SHP77 (cell line): ENCODE data around the gene MRPL22.
"Not testable (repeated sequence)": the region's sequence is repeated elsewhere in the genome, so short reads cannot be mapped to it uniquely, and the experiment has no call there.

Source experiments
- DNase-seq, 2 experiments: peaks; one replicate each; lab custom pipeline; 2025; lab: John Stamatoyannopoulos, UW

MRPL22 gene

DNA sequence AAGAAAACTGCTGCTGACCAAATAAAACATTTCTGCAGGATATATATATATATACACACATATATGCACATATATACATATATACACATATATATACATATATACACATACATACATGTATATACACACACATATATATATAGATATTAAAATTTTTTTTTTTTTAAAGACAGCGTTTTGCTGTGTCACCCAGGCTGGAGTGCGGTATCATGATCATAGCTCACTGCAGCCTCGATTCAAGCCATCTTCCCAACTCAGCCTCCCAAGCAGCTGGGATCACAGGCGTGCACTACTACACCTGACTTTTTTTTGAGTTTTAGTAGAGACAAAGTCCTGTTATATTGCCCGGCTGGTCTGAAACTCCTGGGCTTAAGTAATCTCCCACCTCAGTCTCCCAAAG, 2.7 kb downstream of the MRPL22 start:
- no peak for DNase-seq

DNA sequence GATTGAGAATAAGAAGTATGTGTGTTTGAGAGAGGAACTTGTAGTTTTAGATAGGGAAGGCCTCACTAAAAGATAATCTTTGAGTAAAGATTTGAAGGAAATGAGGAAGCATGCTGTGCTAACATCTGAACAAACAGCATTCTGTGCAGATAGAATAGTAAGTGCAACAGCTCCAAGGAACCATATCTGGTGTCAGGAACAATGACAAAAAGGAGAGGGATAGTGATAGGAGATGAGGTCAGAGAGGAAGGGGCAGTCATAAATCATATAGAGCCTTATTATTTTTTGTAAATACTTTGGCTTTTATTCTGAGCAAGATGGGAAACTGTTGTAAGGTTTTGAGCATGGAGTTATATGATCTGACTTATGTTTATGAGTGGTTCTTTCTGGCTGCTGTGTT, 3.8 kb downstream of the MRPL22 start:
- DNase-seq, result no peak

DNA sequence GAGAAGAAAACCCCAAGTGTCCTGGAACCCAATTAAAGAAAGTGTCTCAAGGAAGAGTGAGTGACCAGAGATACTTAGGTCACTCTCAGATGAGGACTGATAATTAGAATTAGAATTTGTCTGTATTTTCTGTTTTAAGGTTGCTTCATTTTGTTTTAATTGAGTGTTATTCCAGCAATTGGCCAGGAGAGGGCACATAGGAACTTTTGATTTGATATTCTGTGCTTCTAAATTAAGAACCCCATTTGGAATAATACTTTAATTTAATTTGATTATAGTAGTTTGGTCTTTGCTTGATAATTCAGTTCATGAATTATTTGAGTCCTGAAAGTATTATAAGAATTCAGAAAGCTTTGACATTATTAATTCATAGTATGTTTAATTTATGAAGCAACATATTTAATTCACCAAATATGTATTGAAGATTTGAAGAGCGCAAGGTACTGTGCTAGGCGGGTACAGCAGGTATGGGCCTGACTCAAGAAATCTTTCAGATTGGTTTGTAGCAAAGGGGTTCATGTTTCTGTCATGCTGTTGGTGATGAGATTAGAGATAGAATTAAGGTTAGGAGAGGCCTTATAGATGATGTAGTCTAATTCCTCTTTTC, 4.9 kb downstream of the MRPL22 start:
- no peak for DNase-seq

DNA sequence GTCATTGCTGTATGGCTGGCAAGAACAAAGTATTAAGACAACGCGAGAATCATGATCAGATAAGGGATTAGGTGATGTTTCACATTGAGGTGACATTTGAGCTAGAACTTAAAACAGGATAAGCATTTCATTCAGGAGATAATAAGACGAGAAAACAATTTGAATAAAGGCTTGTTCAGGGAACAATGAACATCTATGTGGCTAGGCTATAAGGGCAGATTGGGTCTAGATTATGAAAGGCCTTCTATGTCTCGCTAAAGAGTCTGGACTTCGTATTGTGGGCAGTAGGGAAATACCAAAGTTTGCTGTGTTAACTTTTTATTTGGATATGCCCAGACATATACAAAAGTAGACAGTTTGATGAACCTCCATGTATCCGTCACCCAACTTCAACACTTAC, 6.9 kb downstream of the MRPL22 start:
- DNase-seq, result no peak

DNA sequence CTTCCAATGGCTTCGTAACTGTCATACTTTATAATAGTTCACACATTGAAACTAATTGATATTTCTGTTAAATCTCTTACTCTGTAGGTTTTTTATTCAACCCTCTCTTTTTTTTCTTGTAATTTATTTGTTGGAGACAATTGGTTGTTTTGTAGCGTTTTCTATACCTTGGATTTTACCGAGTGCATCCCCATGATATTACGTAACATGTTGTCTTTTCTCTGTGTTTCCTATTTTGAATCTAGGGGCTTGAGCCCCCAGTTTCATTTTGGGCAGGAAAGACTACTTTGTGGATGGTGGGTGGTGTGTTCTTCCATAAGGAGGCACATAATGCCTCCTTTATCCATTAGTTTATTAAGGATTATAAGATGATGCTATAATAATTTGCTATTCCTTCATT, 7.4 kb downstream of the MRPL22 start:
- no peak for DNase-seq

DNA sequence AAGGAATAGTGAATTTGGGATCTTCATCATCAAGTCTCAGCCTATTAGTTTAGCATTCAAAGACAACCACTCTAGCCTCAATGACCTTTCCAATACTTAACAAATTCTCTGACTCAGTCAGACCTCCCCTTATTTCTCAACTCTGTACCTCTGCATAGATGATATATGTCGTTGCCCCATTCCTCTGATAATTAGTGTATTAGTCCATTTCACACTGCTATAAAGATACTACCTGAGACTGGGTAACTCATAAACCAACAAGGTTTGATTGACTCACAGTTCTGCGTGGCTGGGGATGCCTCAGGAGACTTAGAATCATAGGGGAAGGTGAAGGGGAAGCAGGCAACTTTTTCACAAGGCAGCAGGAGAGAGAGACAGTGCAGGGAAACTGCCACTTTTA, 8.9 kb downstream of the MRPL22 start:
- DNase-seq, result no peak

DNA sequence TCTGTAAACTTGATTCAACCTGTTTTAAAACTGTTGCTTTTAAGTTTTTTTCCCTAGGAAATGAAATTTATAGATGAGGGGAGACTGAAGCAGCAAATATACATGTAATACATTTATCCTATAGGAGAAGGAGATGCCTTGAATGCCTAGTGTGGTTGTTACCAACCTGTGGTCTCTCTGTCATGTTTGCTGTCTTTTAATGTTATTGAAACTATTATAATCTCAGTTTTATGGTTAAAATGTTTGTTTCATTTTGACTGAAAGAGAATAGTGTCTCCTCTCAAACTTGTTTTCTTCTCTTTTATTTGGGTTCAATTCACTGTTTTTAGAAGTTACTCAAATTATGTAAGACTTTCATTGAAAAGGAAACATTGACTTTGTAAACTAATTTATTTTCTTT, 15.8 kb downstream of the MRPL22 start:
- DNase-seq, result no peak

DNA sequence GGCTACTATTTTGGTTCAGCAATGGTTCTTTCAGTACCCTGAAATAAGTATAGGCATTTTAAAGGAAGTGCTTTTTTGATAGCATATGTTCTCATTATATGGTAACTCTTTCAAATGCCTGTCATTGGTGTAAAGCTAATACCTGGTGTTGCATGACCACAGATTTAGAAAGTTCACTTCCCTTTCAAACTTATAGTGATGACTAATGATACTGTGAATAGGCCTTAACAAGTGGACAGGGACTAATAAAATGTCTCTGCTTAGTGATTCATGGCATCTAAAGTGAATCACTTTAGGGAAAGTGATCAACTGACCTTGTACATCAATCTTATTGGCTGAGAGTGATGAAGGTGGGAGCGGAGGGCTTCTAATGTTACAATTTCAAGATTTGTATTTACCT, 21.6 kb downstream of the MRPL22 start:
- DNase-seq, result no peak

DNA sequence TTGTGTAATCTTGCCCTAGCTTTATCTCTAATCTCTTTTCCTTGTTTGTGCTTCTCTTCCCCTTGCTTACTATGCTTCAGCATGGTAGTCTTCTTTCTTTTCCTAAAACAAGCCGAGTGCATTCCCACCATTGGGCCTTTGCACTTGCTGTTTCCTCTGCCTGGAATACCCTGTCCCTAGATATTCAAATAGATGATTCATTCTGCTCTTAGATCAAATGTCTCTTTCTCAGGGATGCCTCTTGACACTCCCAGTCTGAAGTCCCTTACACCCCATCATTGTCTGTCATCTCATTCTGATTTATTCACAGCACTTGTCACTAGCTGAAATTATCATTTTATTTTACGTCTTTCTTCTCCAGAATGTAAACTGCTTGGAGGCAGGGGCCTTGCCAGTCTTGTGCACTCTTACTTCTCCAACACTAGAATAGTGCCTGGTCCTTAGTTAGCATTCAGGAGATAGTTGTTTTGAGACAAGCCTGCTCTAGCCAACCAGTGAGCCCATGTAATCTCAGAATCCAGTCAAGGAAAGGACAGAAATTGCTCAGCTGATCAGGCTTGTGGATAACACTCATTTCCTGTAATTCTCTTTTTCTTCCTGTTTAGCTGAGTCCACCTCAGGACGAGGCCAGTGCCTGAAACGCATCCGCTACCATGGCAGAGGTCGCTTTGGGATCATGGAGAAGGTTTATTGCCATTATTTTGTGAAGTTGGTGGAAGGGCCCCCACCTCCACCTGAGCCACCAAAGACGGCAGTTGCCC, 25.4 kb downstream of the MRPL22 start:
- DNase-seq, result no peak

DNA sequence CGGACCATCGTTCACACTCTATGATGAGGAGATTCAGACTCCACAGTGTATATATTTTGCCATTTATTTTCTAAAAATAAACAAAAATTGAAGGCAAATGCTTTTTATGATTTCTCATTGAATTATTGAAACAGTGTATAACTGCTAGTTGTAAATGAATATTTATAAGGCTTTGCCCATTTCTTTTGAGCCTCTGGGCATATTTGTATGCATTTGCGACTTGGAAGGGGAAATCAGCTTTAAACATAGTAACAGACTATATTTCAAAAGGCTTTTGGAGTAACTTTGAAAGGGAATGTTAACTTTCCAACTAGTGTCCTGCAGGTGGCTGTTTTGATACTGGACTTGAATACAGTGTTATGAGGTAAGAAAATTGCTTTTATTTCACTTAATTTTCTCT, 26.0 kb downstream of the MRPL22 start:
- no peak for DNase-seq

DNA sequence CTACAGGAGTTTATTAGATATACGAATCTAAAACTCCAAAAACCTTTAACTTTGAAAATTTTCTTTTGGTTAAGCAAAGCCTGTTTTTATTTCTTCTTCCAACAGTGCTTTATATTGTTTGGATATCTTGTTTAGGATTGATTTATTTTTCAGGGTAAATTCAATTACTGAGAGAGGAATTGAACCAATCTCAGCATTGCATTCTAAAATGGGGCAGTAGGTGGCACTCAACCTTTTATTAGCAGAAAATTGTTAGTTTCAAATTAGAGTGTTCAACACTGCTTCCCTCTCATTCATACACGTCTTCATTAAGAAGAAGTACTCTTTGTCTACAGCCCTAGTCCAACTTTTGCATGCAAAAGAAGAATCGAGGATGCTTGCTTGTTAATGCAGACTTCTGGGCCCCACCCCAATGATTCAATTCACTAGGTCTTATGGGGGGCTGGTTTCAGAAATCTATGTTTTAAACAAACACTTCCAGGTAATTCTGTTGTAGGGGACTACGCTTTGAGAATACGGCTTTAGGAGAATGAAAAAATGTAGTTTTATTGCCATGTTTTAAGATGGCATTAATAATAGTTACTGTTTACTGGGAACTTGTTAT, 26.6 kb downstream of the MRPL22 start:
- no peak for DNase-seq

DNA sequence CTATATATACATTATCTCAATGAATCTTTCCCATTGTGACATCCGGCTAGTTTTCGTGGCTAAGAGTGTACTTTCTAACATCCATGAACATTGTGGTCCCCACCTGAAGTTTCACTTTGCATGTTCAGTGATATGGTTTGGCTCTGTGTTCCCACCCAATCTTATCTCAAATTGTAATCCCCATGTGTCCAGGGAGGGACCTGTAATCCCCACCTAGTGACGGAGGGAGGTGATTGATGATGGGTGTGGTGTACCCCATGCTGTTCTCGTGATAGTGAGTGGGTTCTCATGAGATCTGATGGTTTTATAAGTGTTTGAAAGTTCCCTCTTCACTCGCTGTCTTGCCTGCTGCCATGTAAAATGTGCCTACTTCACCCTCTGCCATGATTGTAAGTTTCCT, 28.1 kb downstream of the MRPL22 start:
- no peak for DNase-seq

DNA sequence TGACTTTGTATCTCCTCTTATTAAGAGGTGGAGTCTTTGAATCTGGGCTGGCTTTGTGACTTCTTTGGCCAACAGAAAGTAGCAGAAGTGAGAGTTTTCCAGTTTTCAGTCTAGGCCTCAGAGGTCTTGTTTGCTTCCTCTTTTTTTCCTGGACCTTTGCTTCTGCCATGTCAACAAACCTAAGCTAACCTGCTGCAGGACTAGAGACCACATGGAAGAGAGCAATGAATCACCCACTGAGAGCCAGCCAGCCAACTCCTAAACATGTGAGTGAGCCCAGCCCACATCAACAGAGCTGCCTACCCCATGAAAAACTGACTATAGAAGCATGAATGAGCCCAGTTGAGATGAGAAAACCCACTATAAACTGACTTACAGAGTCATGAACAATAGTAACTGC, 29.9 kb downstream of the MRPL22 start:
- DNase-seq, result no peak

DNA sequence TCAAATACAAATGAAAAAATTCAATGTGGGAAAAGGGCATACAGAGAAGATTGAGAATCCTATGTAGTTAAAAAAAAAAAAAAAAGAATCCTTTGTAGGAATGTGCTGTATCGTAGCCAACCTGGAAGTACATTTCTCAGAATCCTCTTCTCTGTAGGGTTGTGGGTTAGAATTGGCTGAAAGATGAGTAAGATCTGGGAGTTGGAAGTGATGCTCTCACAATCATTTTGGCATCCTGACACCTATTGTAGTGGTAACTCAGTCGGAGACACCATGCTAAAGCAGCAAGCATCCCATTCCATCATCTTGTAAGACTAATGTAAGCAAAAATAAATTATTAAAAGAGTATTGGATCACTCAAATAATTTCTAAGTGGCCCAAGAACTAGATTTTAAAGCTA, 30.6 kb downstream of the MRPL22 start:
- no peak for DNase-seq

DNA sequence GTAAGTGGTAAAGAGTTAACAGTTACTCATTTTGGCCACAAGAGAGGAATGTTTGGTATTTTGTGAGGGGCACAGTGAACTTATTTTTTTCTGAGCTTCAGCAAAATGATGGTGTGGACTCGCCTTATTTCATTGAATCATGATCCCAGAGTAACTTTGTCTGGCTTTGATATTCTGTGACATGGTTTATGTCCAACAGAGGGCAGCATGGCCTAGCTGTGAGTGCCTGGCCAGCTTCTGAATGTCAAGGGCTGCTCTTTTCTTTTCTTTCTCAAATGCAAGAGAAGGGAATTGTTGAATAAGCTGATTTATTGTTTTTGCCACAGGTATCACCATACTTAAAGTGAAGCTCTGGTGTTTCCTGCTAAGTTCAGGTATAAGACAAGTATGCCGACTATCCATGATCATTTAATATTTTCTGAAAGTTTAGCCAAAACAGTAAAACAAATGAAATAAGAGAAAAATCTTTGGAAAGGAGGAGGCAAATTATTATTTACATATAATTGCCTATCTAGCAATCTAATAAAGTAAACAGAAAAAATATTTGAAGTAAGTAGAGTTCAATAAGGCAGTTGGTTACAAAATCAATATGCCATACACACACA, 31.7 kb downstream of the MRPL22 start:
- peak; percentile 14 to 18 for DNase-seq

DNA sequence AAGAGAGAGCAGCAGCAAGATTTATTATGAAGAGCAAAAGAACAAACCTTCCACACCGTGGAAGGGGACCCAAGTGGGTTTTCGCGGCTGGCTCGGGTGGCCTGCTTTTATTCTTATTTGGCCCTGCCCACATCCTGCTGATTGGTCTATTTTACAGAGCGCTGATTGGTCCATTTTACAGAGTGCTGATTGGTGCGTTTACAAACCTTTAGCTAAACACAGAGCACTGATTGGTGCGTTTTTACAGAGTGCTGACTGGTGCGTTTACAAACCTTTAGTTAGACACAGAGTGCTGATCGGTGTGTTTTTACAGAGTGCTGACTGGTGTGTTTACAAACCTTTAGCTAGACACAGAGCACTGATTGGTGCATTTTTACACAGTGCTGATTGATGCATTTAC, 35.2 kb downstream of the MRPL22 start:
- DNase-seq, result not testable (repeated sequence)

DNA sequence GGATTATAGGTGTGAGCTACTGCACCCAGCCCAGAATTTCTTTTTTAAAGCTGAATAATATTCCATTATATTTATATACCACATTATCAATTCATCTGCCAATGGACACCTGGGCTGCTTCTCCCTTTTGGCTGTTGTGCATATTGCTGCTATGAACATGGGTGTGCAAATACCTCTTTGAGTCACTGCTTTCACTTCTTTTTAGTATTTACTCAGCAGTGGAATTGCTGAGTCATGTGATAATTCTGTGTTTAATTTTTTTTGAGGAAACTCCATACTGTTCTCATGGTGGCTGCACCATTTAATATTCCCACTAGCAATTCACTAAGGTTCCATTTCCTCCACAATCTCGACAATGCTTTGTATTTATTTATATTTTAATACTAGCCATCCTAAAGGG, 36.5 kb downstream of the MRPL22 start:
- no peak for DNase-seq

DNA sequence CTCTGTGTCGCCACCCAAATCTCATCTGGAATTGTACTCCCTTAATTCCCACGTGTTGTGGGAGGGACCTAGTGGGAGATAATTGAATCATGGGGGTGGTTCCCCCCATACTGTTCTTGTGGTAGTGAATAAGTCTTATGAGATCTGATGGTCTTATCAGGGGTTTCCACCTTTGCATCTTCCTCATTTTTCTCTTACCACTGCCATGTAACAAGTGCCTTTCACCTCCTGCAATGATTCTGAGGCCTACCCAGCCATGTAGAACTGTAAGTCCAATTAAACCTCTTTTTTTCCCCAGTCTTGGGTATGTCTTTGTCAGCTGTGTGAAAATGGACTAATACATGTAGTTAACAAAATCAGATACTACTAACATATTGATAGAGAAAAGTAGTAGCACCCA, 37.4 kb downstream of the MRPL22 start:
- DNase-seq, result not testable (repeated sequence)

DNA sequence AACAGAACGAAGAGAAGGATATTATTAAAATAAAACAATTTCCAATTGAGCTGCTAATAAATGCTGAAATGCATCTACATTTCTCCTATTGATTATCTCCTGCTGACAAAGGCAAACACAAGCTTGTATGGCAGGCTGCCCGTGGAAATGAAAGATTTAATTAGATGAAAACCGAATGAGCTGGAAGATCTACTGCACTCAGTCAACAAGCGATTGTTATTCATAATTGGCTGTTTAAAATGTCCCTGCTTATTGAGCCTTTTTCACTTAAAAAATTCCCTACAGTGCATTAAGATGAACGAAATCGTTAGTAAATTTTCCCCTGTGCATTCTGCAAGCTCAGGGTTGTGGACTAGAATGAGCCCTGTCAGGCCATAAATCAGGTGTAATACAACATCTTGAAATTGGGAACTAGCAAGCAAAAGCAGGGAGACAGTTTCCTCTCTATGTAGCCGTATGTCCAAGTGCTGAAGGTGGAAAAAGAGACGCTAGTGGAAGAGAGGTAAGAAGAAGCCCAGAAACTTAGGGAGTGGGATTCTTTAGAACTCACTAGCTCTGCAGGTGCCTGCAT, 44.2 kb downstream of the MRPL22 start:
- no peak for DNase-seq

DNA sequence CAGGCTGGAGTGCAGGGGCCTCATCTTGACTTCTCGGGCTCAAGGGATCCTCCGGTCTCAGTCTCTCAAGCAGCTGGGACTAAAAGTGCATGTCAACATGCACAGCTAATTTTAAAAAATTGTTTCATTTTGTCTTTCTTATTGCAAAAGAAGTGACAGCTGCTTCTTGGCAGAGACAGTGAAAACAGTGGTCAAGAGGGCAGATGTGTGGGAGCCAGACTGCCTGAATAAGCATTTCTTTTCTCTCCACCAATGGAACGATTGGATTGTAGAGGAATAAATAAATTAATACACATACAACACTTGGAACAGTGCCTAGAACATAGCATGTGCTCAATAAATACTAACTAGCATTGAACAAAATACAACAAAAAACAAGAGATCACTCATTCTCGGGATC, 45.3 kb downstream of the MRPL22 start:
- DNase-seq, result no peak

DNA sequence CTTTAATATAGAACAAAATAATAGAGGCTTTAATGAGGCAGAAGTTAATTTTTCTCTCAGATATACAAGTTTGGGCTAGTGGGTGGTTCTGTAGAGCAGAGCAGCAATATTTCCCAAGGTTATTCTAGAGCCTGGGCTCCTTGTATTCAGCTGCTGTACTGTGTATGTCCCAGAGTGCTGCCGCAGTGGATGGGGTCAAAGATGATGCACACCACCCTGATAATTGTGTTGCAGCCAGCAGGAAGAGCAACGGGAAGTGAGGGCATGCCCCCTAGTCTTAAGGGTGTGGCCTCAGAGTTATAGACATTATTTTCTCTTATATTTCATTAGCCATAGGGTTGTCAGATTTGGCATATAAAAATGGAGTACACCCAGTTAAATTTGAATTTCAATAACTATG, 48.8 kb downstream of the MRPL22 start:
- no peak for DNase-seq

DNA sequence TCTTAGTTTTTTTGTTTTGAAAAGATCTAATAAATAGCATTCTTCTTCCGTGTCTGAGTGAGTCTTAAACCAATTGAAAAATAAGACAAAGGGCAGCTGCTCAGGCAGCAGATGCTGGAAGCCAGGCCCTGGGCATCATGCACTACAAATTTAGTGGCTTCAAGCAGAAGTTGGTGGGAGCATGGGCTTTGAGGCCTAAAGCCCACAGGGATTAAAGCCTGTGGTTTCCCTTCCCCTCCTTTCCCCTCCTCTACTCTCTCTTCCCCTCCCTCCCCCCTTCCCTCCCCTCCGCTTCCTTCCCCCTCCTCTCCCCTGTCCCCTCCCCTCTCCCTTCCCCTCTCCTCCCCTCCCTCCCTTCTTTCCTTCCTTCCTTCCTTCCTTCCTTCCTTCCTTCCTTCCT, 52.6 kb downstream of the MRPL22 start:
- no peak for DNase-seq

DNA sequence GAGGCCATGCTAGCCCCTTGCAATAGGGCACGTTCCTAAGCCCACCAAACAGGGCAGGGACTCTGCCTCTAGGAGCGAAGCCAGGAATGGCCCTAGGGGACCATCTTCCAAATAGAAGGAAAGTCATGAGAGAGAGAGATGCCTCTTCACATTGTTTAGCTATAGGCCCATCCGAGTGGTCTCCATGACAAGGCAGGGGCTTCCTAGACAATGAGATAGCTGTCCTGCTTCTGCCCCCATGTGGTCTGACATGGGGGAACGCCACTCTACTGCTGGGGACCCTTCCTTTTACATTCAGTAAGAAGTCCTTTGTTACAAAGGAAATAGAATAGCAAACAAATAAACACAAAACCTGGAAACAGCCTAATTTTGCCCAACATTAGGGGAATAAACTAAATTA, 54.8 kb downstream of the MRPL22 start:
- no peak for DNase-seq
